Measurements from ENCODE around the gene TSKU.

DNA sequence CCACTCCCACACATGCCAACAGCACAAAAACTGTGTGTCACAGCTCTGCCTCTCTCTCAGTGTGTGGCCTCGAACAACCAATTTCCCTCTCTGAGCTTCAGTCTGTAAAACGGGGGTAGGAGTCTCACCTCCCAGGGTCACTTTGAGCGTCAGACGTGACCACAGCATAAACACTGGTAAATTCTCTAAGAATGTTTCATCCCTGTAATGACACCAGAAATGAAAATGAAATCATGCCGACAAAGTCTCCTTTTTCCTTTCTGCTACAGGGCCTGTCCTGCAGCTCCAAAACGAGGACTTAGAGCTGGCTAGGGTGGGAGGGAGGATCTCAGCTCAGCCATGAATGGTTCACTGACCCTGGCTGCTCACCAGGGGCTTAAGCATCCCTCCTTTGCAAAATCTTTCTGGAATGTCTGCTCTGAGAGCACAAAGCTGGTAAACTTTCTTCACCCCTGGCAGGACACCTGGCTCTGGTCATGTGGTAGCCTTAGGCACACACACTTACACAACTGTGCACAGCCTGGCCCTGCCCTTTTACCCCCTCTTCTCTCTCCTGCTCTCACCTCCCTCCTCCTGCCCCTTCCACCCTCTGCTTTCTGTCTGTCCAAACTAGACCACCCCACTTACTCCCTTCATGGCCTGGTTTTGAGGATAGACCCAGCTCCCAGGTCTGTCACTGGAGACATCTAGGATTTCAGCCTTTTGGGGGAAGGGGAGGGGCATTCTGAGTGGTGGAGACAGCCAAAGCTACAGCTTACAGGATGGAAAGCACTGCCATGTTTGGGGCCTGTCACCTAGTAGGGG lies 12.3 kb upstream of the TSKU start:
- TF ChIP-seq, protein P1, sequence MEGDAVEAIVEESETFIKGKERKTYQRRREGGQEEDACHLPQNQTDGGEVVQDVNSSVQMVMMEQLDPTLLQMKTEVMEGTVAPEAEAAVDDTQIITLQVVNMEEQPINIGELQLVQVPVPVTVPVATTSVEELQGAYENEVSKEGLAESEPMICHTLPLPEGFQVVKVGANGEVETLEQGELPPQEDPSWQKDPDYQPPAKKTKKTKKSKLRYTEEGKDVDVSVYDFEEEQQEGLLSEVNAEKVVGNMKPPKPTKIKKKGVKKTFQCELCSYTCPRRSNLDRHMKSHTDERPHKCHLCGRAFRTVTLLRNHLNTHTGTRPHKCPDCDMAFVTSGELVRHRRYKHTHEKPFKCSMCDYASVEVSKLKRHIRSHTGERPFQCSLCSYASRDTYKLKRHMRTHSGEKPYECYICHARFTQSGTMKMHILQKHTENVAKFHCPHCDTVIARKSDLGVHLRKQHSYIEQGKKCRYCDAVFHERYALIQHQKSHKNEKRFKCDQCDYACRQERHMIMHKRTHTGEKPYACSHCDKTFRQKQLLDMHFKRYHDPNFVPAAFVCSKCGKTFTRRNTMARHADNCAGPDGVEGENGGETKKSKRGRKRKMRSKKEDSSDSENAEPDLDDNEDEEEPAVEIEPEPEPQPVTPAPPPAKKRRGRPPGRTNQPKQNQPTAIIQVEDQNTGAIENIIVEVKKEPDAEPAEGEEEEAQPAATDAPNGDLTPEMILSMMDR (conservative IDR thresholded peaks at IDR 0.05): no peak
- TF ChIP-seq EZH2 (IDR thresholded peaks at IDR 0.05; ENCODE audit: low read depth): no peak
